Superior temporal gyrus (tissue), 1 donor: Measurements from ENCODE around the gene GALNT16.

ENCODE experiments used
- DNase-seq: peaks from one replicate; pipeline ENCODE4 v3.0.0-alpha.2; 2016; ENCODE audit errors: extremely low spot score

Gene GALNT16

DNA sequence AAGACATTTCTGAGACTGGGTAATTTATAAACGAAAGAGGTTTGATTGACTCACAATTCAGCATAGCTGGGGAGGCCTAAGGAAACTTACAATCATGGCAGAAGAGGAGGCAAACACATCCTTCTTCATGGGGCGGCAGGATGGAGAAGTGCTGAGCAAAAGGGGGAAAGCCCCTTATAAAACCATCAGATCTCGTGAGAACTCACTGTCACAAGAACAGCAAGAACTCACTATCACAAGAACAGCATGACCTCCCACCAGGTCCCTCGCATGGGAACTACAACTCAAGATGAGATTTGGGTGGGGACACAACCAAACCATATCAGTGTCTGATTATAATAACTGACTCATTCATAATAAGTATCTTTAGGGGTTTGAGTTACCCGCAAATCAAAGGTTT, 144.9 kb downstream of the GALNT16 start:
- DNase-seq = no peak

- no peak for DNase-seq
Measured at GRCh38 chr14:69405762-69406161, 145.8 kb downstream of the GALNT16 start.
